HFFc6 (cell line): Measurements from ENCODE around the gene GTF2IRD2. TPM values are rescaled to one million over a fixed set of nuclear protein-coding genes. Genes with fewer than 3 reads are reported as not detected.
"Not testable (repeated sequence)": the region's sequence is repeated elsewhere in the genome, so short reads cannot be mapped to it uniquely, and the experiment has no call there.

Source experiments
- DNase-seq: peaks from one replicate; pipeline ENCODE4 v3.0.0-alpha.2; 2018
- H3K27ac Mint-ChIP-seq: 2 replicates; pipeline ENCODE4 v1.8.0; 2020; ENCODE audit warnings: mild to moderate bottlenecking, mixed read lengths
- H3K27me3 Mint-ChIP-seq: 2 replicates; pipeline ENCODE4 v1.8.0; 2021; ENCODE audit warnings: mild to moderate bottlenecking, moderate library complexity, mixed read lengths; ENCODE audit not compliant: insufficient read depth
- H3K36me3 Mint-ChIP-seq: 2 replicates; pipeline ENCODE4 v1.8.0; 2021; ENCODE audit warnings: low read depth, mixed read lengths
- H3K4me1 Mint-ChIP-seq: 2 replicates; pipeline ENCODE4 v1.8.0; 2020; ENCODE audit warnings: low read depth, mixed read lengths
- H3K4me3 Mint-ChIP-seq: 2 replicates; pipeline ENCODE4 v1.8.0; 2020; ENCODE audit warnings: mild to moderate bottlenecking, moderate library complexity, mixed read lengths
- H3K9me3 Mint-ChIP-seq: 2 replicates; pipeline ENCODE4 v1.8.0; 2020; ENCODE audit warnings: mild to moderate bottlenecking, mixed read lengths
- total RNA-seq, 6 experiments: library from RNA; stranded (reverse); fragmentation: NEBNext Ultra II Directional; extraction: Animal tissue kit (Norgen Biotek cat#: 25700); gene quantifications; 2 replicates in 1 of 6; 3 replicates in 5 of 6; pipeline ENCODE4 v1.2.3, GENCODE V29; 2021

The GTF2IRD2 gene
- total RNA-seq, 6 experiments from 2014 or later = 5.1 to 9.3 (median 6.8) TPM

GRCh38 chr7:74770062-74770461 lies 81.3 kb downstream of the GTF2IRD2 start:
- not testable (repeated sequence) for DNase-seq, H3K27me3 Mint-ChIP-seq, H3K36me3 Mint-ChIP-seq, H3K27ac Mint-ChIP-seq, H3K4me3 Mint-ChIP-seq, H3K9me3 Mint-ChIP-seq, H3K4me1 Mint-ChIP-seq

DNA sequence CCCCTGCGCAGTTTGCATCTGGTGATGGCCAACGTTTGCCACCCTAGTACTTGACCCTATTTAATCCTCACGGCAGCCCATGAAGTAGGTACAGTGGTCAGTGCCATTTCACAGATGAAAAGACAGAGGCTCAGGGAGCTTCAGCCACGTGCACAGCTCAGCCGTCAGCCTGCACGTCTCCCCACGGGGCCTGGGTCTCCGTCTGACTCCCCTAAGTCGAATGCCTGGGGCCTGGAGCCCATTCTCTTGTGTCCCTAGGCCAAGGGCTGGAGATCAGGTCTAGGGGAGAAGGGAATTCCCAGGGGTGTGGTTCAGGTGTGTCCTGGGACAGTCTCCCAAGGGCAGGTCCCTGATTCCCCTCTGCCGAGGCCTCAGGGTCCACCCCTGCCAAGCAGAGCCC lies 84.4 kb downstream of the GTF2IRD2 start:
- not testable (repeated sequence) for H3K9me3 Mint-ChIP-seq, DNase-seq, H3K27me3 Mint-ChIP-seq, H3K36me3 Mint-ChIP-seq, H3K4me1 Mint-ChIP-seq, H3K4me3 Mint-ChIP-seq, H3K27ac Mint-ChIP-seq

DNA sequence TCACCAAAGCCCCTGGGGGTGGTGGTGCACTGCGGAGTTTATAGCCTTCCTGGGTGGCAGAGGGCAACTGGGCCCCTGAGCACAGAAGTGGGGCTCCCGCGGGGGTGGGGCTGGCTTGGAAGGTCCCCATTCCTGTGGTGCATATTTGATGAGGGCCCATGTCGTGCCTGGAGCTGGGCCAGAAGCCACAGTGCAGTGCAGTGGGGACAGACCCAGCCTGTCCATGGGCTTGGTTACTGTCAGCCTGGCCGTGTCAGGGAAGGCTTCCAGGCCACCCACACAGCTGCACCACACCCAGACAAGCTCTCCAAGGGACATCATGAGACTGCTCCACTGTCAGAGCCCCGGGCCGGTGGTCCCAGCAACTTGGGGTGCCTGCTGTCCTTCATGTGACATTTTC lies 84.9 kb downstream of the GTF2IRD2 start:
- H3K27me3 Mint-ChIP-seq, H3K27ac Mint-ChIP-seq, H3K9me3 Mint-ChIP-seq, H3K36me3 Mint-ChIP-seq, H3K4me3 Mint-ChIP-seq, DNase-seq, H3K4me1 Mint-ChIP-seq: not testable (repeated sequence)

DNA sequence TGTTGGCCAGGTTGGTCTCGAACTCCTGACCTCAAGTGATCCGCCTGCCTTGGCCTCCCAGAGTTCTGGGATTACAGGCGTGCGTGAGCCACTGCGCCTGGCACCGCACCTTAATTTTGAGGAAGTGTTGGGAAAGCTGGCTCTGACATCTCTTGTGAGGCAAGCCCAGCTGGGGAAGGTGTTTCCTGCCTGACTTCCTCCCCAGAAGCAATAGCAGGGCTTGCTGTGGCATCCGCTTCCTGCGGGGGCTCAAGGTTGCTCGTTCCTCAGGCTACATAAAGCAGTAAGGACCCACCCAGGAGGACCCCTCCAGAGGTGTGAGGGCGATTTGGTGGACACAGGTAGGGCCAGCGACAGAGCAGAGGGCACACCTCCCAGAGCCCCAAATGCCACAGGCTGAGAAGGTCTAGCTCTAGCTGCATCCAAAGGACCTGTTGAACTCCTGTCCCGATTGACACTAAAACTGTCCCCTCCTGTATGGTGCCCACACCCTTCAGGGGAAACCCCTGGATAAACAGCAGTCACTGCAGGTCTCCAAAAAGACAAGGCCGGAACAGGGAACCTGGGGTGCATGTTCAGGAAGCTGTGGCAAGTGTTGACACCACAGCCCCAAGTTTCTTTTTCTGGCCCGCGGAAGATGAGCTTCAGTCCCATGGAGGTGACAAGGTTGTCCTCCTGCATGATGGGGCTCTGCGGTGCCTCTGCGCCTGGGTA lies 86.0 kb downstream of the GTF2IRD2 start:
- not testable (repeated sequence) for H3K27ac Mint-ChIP-seq, H3K4me1 Mint-ChIP-seq, H3K36me3 Mint-ChIP-seq, H3K27me3 Mint-ChIP-seq, H3K9me3 Mint-ChIP-seq, DNase-seq, H3K4me3 Mint-ChIP-seq

DNA sequence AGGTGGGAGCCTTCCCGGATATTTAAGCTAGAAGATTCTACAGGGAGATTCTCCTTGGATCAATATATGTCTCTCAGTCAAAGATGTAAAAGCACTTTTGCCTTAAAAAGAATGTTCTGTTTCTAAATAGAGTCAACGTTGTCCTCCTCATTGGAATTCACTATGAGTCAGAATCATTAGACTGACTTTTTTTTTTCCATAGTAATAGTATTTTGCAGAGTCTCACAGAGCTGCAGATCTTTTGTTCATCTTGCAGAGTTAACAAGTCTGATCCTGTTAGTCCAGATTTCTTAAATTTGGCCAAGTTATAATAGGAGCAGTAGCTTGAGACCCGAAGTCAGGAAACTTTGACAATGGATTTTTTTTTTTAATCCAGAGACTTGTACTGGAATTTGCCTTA lies 92.4 kb downstream of the GTF2IRD2 start:
- H3K4me1 Mint-ChIP-seq, H3K9me3 Mint-ChIP-seq: not testable (repeated sequence)

GRCh38 chr7:74758268-74758667 lies 93.1 kb downstream of the GTF2IRD2 start:
- DNase-seq, H3K27me3 Mint-ChIP-seq, H3K9me3 Mint-ChIP-seq, H3K27ac Mint-ChIP-seq, H3K4me3 Mint-ChIP-seq, H3K36me3 Mint-ChIP-seq, H3K4me1 Mint-ChIP-seq: not testable (repeated sequence)

More for the DNA sequence above, 92.4 kb downstream of the GTF2IRD2 start:
- H3K4me3 Mint-ChIP-seq, DNase-seq, H3K36me3 Mint-ChIP-seq, H3K27ac Mint-ChIP-seq, H3K27me3 Mint-ChIP-seq: not testable (repeated sequence)

- H3K4me3 Mint-ChIP-seq, DNase-seq, H3K9me3 Mint-ChIP-seq, H3K36me3 Mint-ChIP-seq, H3K27ac Mint-ChIP-seq, H3K27me3 Mint-ChIP-seq, H3K4me1 Mint-ChIP-seq: not testable (repeated sequence)
Measured at GRCh38 chr7:74756673-74757072, 94.7 kb downstream of the GTF2IRD2 start.

GRCh38 chr7:74753921-74754482 lies 97.4 kb downstream of the GTF2IRD2 start:
- DNase-seq, H3K4me3 Mint-ChIP-seq, H3K4me1 Mint-ChIP-seq, H3K27me3 Mint-ChIP-seq, H3K9me3 Mint-ChIP-seq, H3K27ac Mint-ChIP-seq, H3K36me3 Mint-ChIP-seq: not testable (repeated sequence)

Other genes with a start within 250 kb of the GTF2IRD2 start
- gene GTF2I, start 193.9 kb downstream of the GTF2IRD2 start, total RNA-seq = 100 to 1,000 TPM; 139 to 152 (median 151) TPM
- gene NCF1, start 77.6 kb downstream of the GTF2IRD2 start, total RNA-seq = not detected
- gene CASTOR2, start 113.1 kb upstream of the GTF2IRD2 start, total RNA-seq = 10 to 100 TPM; 20.0 to 26.1 (median 23.2) TPM
- gene RCC1L, start 222.2 kb upstream of the GTF2IRD2 start, total RNA-seq = 10 to 100 TPM; 46.3 to 56.1 (median 49.2) TPM
- gene GTF2IRD2B, start 241.0 kb upstream of the GTF2IRD2 start, total RNA-seq = 10 to 100 TPM; 14.7 to 21.8 (median 18.1) TPM